Pancreas (tissue), 10 donors: ENCODE results near the gene ADAMTS9. TPM values are rescaled to one million over a fixed set of nuclear protein-coding genes. Genes with fewer than 3 reads are reported as not detected.

Experiments used
- ATAC-seq, 4 donors: fragments of 200-7000 bp; cut with Tn5 transposase; one replicate each; pipeline versions ENCODE4 v1.8.0 to v1.9.1; 2020; ENCODE audit warnings: mild to moderate bottlenecking in 4 of 4, moderate library complexity in 4 of 4
- DNase-seq, 6 donors: peaks; one replicate each; pipeline ENCODE4 v3.0.0-alpha.2; 2020
- FAIRE-seq: peaks from 2 replicates; lab custom pipeline; 2012; peaks lifted over from hg19 to GRCh38; lab: Jason Lieb, UNC
- H3K27ac ChIP-seq, 4 donors: fragments of 200-600 bp; sonication (generic); 1 replicate in 3 of 4; 2 replicates in 1 of 4; pipeline versions ENCODE4 v1.5.0 to v1.8.0; 2020
- H3K27me3 ChIP-seq, 4 donors: fragments of 200-600 bp; one replicate each; pipeline ENCODE4 v1.8.0; 2021
- H3K36me3 ChIP-seq, 3 donors: fragments of 200-600 bp; sonication (generic) in 1 of 3; one replicate each; pipeline versions ENCODE4 v1.5.0 to v1.8.0; 2020 to 2021
- H3K4me1 ChIP-seq, 3 donors: fragments of 200-600 bp; one replicate each; pipeline ENCODE4 v1.8.0; 2021
- H3K4me3 ChIP-seq, 4 donors: fragments of 200-600 bp; sonication (generic) in 2 of 4; one replicate each; pipeline versions ENCODE4 v1.5.0 to v1.8.0; 2020 to 2021
- H3K9me3 ChIP-seq, 4 donors: fragments of 200-600 bp; one replicate each; pipeline ENCODE4 v1.8.0; 2021
- WGBS, 2 donors: extraction: QIAGEN DNeasy Blood & Tissue Kit; methylation state at CpG; one replicate each; pipeline ENCODE4 v1.1.7; 2013; 5-methylcytosine and 5-hydroxymethylcytosine counted together
- intact Hi-C, 3 donors: fragments of 100-400 bp; cut with DNase I; formaldehyde crosslinking; loops; one replicate each; pipeline versions ENCODE4 v1.11.1 to v1.14.2; 2022
- polyA plus RNA-seq, 2 donors: library from polyadenylated mRNA; stranded (reverse); fragments of 200-250 nt; gene quantifications; one replicate each; pipeline ENCODE4 v1.2.3, GENCODE V29; 2013
- total RNA-seq, 6 donors: library from RNA; stranded (reverse); fragmentation: NEBNext Ultra II Directional in 4 of 6; extraction: Animal tissue kit (Norgen Biotek cat#: 25700) in 4 of 6; gene quantifications; one replicate each; pipeline versions ENCODE4 v1.2.1 to v1.2.4, GENCODE V29; 2021 to 2023
- TF ChIP-seq, protein P1 (sequence below), 4 donors: fragments of 200-600 bp; sonication (generic) in 3 of 4; IDR thresholded peaks; one replicate each; pipeline versions ENCODE4 v1.5.0 to v1.8.0; 2021; ENCODE audit warnings: antibody characterized with exemption in 4 of 4
- donor health status: healthy with polysubstance abuse.
- donor health status: DM: no; HTN: no; CAD: no; lungs with moderate emphysema.
- donor health status: DM: no; HTN: no; CAD: no.
- donor health status: control.
- donor health status: control.
- donor health status: Bipolar disorder and iron deficiency.
- donor health status: DM: yes; HTN: yes; CAD: no.
- donor health status: DM: no; HTN: no; CAD: no.
- donor health status: DM: no; HTN: no; CAD: no.
- donor health status: DM: yes; HTN: yes; CAD: no.

Gene ADAMTS9
- total and polyA plus RNA-seq, 8 donors, result 11.4 to 34.7 (median 16.2) TPM

DNA sequence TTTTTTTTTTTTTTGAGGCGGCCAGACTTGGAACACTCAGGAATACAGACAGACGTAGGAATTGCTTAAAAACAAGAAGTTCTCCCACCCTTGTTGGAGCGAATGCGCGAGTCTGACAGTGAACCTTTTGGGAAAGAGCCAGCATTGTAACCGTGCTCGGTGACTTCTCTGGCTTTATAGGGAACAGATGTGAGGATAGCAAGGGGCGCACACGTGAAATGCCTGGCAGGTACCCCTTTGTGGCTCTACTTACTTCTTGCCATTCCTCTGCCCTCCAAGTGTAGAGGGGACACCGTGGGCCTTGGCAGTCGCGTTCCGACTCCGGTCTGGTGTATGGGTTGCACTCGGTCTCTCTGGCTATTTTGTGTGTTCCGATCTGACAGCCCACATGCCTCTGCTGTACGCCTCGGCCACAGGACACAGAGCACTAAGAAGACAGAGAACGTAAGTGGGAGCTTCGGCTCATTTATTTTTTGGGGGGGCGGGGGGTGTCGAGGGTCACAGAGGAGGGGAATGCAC lies 126.4 kb downstream of the ADAMTS9 start:
- FAIRE-seq (no peak), ATAC-seq (no peak), DNase-seq (no peak)
- TF ChIP-seq, protein P1, sequence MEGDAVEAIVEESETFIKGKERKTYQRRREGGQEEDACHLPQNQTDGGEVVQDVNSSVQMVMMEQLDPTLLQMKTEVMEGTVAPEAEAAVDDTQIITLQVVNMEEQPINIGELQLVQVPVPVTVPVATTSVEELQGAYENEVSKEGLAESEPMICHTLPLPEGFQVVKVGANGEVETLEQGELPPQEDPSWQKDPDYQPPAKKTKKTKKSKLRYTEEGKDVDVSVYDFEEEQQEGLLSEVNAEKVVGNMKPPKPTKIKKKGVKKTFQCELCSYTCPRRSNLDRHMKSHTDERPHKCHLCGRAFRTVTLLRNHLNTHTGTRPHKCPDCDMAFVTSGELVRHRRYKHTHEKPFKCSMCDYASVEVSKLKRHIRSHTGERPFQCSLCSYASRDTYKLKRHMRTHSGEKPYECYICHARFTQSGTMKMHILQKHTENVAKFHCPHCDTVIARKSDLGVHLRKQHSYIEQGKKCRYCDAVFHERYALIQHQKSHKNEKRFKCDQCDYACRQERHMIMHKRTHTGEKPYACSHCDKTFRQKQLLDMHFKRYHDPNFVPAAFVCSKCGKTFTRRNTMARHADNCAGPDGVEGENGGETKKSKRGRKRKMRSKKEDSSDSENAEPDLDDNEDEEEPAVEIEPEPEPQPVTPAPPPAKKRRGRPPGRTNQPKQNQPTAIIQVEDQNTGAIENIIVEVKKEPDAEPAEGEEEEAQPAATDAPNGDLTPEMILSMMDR (IDR thresholded peaks at IDR 0.05), result no peak
- no peak overlapping the region for H3K27ac ChIP-seq
- no peaks in the 10 kb centered on the region for H3K9me3 ChIP-seq
- H3K36me3 ChIP-seq, result no peaks in the 10 kb centered on the region
- intact Hi-C loops, result no loop called here
- H3K4me3 ChIP-seq, result no peak overlapping the region
- no peaks in the 10 kb centered on the region for H3K4me1 ChIP-seq
- WGBS, 2 donors, result 85 to 87% methylated on average over 22 of the region's 22 CpGs
- no peaks in the 10 kb centered on the region for H3K27me3 ChIP-seq

DNA sequence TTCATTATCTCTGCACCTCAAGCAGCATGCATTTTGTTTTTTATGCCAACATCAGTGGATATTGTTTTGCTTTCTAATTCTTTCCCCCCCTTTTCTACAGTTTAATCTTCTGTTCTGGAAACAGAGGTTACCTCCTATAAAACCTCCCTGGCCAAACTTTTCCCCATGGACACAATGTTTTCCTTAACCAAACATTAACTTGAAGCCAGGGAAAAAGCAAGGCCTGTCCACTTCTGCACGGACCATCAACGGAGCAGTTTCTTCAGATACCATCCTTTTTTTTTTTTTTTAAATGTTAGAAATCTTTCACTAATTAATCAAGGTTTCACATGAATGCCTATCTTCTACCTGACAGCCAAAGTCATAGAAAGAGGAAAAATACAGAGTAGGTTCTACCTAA lies 127.0 kb downstream of the ADAMTS9 start:
- no peak overlapping the region for H3K4me3 ChIP-seq
- no peaks in the 10 kb centered on the region for H3K9me3 ChIP-seq
- ATAC-seq (no peak), DNase-seq (no peak), FAIRE-seq (no peak)
- no peaks in the 10 kb centered on the region for H3K4me1 ChIP-seq
- no peak overlapping the region for H3K27ac ChIP-seq
- intact Hi-C loops, result no loop called here
- H3K36me3 ChIP-seq, result no peaks in the 10 kb centered on the region
- 50 to 66% methylated on average over 2 of the region's 2 CpGs for WGBS, 2 donors
- H3K27me3 ChIP-seq, result no peaks in the 10 kb centered on the region
- TF ChIP-seq, protein P1 (IDR thresholded peaks at IDR 0.05), result no peak

DNA sequence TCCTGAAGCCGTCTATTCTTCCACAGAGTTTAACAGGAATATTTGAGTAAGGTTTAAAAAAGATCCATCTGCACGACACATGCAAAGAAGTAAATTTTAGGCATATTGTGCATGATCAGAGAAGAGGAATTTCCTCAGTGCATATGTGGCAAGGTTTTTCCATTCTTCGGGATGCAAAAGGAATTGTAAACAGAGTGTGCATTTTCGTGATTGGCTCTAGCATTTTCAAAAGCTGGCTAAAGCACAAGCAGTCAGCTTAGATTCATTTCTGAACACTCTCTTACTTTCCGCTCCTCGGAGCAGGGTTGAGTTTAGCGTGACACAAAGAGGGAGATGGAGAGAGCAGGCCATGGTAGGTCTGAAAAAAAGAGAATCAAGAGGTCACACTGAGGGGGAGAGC lies 128.2 kb downstream of the ADAMTS9 start:
- no peaks in the 10 kb centered on the region for H3K27me3 ChIP-seq
- FAIRE-seq (no peak), ATAC-seq (no peak), DNase-seq (no peak)
- no peak overlapping the region for H3K27ac ChIP-seq
- no peak overlapping the region for H3K4me3 ChIP-seq
- H3K9me3 ChIP-seq, result no peaks in the 10 kb centered on the region
- 83 to 90% methylated on average over 7 of the region's 7 CpGs for WGBS, 2 donors
- no peaks in the 10 kb centered on the region for H3K36me3 ChIP-seq
- no peaks in the 10 kb centered on the region for H3K4me1 ChIP-seq
- TF ChIP-seq, protein P1 (IDR thresholded peaks at IDR 0.05), result no peak
- intact Hi-C loops, result no loop called here

DNA sequence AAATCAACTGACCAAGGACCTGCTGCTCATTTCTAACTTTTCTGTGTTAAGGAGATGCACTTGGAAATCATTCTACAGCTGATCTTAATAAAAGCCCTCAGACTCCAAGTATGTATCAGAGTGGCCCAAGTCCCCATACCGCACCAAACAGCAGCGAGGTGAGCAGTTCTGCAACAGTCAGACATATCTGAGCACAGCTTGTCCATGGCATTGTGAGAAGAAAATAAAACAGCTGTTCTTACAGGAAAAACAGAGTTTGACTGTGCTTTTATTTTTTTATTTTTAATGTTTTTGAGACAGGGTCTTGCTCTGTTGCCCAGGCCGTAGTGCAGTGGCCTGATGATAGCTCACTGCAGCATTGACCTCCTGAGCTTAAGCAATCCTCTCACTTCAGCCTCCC lies 131.8 kb downstream of the ADAMTS9 start:
- no peak overlapping the region for H3K27ac ChIP-seq
- no peaks in the 10 kb centered on the region for H3K36me3 ChIP-seq
- no peaks in the 10 kb centered on the region for H3K9me3 ChIP-seq
- intact Hi-C loops, result no loop called here
- TF ChIP-seq, protein P1 (IDR thresholded peaks at IDR 0.05), result no peak
- no peak overlapping the region for H3K4me3 ChIP-seq
- H3K27me3 ChIP-seq, result no peaks in the 10 kb centered on the region
- WGBS, 2 donors, result 94 to 95% methylated on average over 3 of the region's 3 CpGs
- no peak for FAIRE-seq
- no peak for ATAC-seq
- DNase-seq, result no peak
- peaks cover 0 to 6% (median 0%) of the 10 kb centered on the region in 3 donors for H3K4me1 ChIP-seq

DNA sequence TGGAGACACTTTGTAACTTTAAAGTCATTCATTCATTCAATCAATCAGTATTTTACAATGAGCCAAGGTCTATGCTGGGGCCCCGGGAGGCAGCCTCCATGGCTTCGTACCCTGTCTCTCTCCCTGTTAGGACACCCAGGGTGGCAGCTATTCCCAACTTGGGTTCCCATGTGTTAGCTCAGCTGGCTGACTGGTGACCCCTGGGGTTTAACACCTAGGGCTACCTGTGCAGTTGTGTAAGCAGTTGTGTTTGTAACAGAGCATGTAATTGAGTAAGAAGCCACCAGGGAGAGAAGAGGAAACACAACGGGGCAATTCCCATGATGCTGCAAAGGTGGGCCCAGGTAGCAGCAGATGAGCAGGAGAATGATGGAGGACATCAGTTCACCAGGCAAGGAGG lies 132.4 kb downstream of the ADAMTS9 start:
- no peaks in the 10 kb centered on the region for H3K36me3 ChIP-seq
- FAIRE-seq, result no peak

More for the DNA sequence above, 132.4 kb downstream of the ADAMTS9 start:
- 84% methylated on average over 3 of the region's 3 CpGs for WGBS, 2 donors
- Histone ChIP-seq H3K4me1 (peaks cover 0 to 6% (median 0%) of the 10 kb centered on the region in 3 donors), H3K27me3 (no peaks in the 10 kb centered on the region), H3K27ac (no peak overlapping the region), H3K9me3 (no peaks in the 10 kb centered on the region), H3K4me3 (no peak overlapping the region)
- TF ChIP-seq, protein P1 (IDR thresholded peaks at IDR 0.05), result no peak
- intact Hi-C loops, result no loop called here
- no peak for ATAC-seq
- DNase-seq, result no peak
